CD4-positive, alpha-beta T cell treated with Interleukin-4 for 1 hour (primary cell): Measurements from ENCODE around the gene UBE2E2.

ENCODE experiments used
- DNase-seq, 2 donors: peaks; one replicate each; pipeline ENCODE4 v3.0.0-alpha.2; 2020 to 2022

Gene UBE2E2

GRCh38 chr3:23448998-23449537 is 245.9 kb downstream of the UBE2E2 start:
- DNase-seq, result no peak

DNA sequence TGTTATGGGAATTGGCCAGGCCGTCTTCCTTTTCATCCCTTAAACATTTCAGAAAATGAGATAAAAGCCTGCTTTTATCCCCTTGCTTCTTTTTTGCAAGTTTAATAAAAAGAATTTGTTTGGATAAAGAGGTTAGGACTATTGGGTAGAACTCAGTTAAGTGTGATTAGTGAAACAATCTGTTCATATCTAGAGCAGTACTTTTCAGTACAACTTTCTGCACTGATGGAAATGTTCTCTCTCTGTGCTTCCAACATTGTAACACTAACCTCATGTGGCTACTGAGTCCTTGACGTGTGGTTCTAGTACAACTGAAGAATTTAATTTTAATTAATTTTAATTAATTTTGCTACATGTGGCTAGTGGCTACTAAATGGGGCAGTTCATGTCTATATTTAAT is 246.9 kb downstream of the UBE2E2 start:
- no peak for DNase-seq

GRCh38 chr3:23450806-23451205 is 247.7 kb downstream of the UBE2E2 start:
- no peak for DNase-seq

DNA sequence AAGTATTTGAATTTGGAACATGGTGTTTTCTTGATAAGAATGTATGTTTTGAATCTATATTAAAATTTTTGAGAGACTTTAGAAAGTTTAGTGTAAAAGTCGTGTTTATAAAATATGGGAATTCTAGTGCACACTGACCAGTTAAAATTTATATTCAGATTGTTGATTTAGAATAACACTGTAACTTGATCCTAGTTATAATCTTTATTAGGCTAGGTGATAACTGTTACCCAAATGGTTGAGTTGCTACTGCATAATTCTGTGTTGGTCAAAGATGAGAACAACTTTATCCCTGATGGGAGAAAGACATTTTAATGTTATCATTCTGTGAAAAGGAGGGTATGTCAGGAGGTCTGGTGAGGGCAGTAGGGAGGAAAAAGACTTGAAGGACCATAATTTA is 249.3 kb downstream of the UBE2E2 start:
- DNase-seq, result no peak

DNA sequence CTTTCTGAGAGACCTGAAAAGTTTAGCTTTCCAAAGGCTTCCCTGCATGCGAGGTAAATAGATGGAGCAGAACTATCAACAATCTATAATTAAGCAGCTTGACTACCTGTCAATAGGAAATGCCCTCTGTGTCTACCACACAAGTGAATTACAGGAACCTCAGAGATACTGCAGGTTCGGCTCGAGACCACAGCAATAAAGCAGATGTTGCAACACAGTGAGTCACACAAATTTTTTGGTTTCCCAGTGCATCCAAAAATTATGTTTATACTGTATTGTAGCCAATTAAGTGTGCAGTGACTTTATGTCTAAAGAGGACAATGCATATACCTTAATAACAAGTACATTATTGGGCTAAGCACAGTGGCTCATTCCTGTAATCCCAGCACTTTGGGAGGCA is 252.0 kb downstream of the UBE2E2 start:
- no peak for DNase-seq

GRCh38 chr3:23455775-23456174 is 252.6 kb downstream of the UBE2E2 start:
- DNase-seq, result no peak

- DNase-seq, result no peak
Measured at GRCh38 chr3:23457697-23458096, 254.6 kb downstream of the UBE2E2 start.

- no peak for DNase-seq
Measured at GRCh38 chr3:23459465-23459864, 256.3 kb downstream of the UBE2E2 start.

DNA sequence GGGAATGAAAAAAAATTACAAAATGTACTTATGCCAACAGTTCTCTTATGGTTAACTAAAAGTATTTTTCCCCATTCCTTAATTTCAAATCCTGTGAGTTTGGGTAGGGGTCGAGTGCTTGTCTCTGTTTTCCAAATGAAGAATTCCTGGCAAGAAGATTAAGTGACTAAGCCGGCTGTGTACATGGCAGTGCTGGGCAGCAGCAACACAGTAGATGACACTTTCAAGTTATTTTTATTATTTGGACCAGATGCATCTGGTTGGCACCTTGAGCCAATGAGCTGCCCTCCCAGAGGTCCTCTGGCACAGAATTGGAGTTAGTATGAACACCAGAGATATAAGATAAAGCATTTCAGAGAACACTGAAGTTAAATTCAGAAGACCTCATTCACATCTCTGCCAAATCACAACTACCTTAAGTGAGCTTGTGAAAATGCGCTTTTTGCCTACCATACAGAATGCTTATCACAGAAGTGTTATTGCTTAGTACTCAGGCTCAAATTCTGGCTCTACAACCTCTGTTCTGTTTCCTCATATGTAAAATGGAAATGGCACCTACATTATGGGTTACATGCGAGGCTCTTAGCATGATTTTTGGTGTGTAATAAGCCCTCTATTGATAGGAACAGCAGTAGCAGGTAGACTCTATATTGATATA is 256.9 kb downstream of the UBE2E2 start:
- DNase-seq, result no peak

GRCh38 chr3:23461069-23461468 is 257.9 kb downstream of the UBE2E2 start:
- DNase-seq, result no peak

- DNase-seq, result no peak
Measured at GRCh38 chr3:23463791-23464190, 260.7 kb downstream of the UBE2E2 start.

- no peak for DNase-seq
Measured at GRCh38 chr3:23465569-23465968, 262.4 kb downstream of the UBE2E2 start.

GRCh38 chr3:23468203-23468602 is 265.1 kb downstream of the UBE2E2 start:
- DNase-seq, result no peak

DNA sequence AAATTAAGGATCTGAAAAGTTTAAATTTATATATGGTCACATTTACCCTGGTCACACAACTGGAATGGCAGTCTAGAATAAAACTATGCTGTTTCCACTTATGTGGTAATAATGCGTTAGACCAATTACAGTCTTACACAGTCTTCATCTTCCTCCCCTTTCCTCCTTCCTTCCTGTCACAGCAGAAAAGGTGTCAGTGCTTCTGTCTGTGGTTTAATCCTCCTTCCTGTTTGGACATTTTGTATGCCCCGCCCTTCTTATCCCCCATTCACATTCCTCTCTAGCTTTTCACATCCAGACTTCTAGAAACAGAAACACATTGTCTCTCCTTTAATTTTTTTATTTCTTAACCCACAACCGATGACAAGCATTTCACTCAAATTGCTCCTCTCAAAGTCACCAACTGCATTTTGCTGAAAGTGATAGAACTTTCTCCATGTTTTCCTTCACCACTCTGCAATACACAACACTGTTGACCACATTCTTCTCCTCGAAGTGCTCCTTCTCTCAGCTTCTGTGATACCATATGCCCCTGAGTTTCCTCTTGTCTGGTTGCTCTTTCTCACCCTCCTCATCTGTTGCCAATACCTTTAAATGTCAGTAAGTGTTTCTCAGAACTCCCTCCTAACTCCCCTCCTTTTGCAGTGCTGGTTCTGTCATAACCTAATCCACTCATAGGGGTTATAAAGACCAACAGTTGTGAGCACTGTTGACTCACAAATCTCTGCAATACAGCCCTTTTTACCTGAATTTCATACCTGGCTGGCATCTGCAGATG is 271.6 kb downstream of the UBE2E2 start:
- DNase-seq, result no peak

GRCh38 chr3:23475446-23475845 is 272.3 kb downstream of the UBE2E2 start:
- no peak for DNase-seq

DNA sequence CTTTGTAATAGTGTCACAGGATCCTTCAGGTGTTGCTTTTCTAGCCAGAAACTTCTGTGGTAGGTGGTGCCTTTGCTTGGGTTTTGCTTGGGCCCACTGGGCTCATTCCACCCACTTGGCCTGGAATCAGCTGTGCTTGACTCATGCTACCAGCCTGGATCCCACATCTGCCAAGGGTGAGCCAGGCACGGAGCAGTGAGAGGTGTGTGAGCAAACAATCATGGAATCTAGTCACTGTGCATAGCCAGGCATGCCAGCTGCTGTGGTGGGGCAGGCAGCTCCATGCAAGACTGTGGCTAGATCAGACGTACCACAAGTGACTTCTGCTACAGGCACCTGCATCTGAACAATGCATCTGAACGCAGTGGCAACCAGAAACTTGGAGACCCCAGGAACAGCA is 275.9 kb downstream of the UBE2E2 start:
- DNase-seq, result no peak

- no peak for DNase-seq
Measured at GRCh38 chr3:23479615-23480328, 276.6 kb downstream of the UBE2E2 start.

- DNase-seq, result no peak
Measured at GRCh38 chr3:23480329-23480714, 277.2 kb downstream of the UBE2E2 start.

- no peak for DNase-seq
Measured at GRCh38 chr3:23481011-23481615, 278.0 kb downstream of the UBE2E2 start.

- DNase-seq, result no peak
Measured at GRCh38 chr3:23481616-23482278, 278.6 kb downstream of the UBE2E2 start.

- DNase-seq, result no peak
Measured at GRCh38 chr3:23484386-23484785, 281.3 kb downstream of the UBE2E2 start.

DNA sequence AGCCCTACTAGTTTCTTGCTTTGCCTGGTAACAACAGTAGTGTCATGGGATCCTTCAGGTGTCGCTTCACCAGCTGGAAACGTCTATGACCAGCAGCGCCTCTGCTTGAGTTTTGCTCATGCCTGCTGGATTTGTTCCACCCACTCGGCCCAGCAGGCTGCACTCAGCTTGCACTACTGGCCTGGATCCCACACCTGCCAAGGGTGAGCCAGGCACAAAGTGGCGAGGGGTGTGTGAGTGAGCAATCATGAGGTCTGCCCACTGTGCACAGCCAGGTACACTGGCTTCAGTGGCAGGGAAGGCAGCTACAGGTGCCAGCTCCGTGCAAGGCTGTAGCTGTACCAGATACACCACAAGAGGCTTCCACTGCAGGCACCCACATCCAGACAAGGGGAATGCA is 282.8 kb downstream of the UBE2E2 start:
- DNase-seq, result no peak

GRCh38 chr3:23487015-23487414 is 283.9 kb downstream of the UBE2E2 start:
- no peak for DNase-seq
